K562 (cell line): ENCODE data around the gene FBXO28. TPM values are rescaled to one million over a fixed set of nuclear protein-coding genes. Genes with fewer than 3 reads are reported as not detected.

Source experiments
- ATAC-seq: fragments of 200-7000 bp; cut with Tn5 transposase; 3 replicates; pipeline ENCODE4 v1.9.1; 2020; ENCODE audit warnings: moderate library complexity
- Bru-seq: library from RNA; stranded (reverse); fragments of 400-500 nt; gene quantifications from one replicate; lab custom pipeline; 2021; lab: Mats Ljungman, UMichigan
- BruChase-seq, 2 experiments: library from RNA; stranded (reverse); fragments of 400-500 nt; gene quantifications; one replicate each; lab custom pipeline; 2021; lab: Mats Ljungman, UMichigan
- BruUV-seq: library from RNA; stranded (reverse); fragments of 400-500 nt; replicated peaks from 2 replicates; lab custom pipeline; 2021; lab: Mats Ljungman, UMichigan
- CTCF ChIA-PET: fragments of 300-600 bp; formaldehyde crosslinking; extraction: SDS; loops from one replicate; lab custom pipeline; 2021; ENCODE audit warnings: low intra/inter-chr PET ratio; lab: Yijun Ruan, JAX
- POLR2A ChIA-PET: fragments of 300-600, 350-650 bp; sonication (Branson Sonifier 250); formaldehyde crosslinking; extraction: SDS; loops from one replicate; lab custom pipeline; 2021; ENCODE audit warnings: antibody characterized with exemption, inconsistent platforms; lab: Yijun Ruan, JAX
- DNase-seq, 4 experiments: peaks; one replicate each; pipeline versions ENCODE4 v3.0.0 to v3.0.0-alpha.2; 2011 to 2018; ENCODE audit warnings: low spot score in 3 of 4, mixed read lengths in 3 of 4; ENCODE audit errors: extremely low read depth in 1 of 4
- FAIRE-seq: peaks from 2 replicates; lab custom pipeline; 2011; peaks lifted over from hg19 to GRCh38; lab: Jason Lieb, UNC
- H2AFZ ChIP-seq: 2 replicates; pipeline ENCODE4 v1.6.0; 2011; ENCODE audit warnings: low read depth, low read length, control low read depth, inconsistent platforms
- H3K27ac ChIP-seq: fragments of 200-600 bp; 3 replicates; pipeline ENCODE4 v1.8.0; 2011; ENCODE audit warnings: low read depth, mild to moderate bottlenecking, control low read depth, inconsistent platforms, low read length, moderate library complexity, mixed read lengths; ENCODE audit errors: extremely low read depth
- H3K27me3 ChIP-seq, 2 experiments: fragments of 300-600 bp in 1 of 2; 2 replicates in 1 of 2; 3 replicates in 1 of 2; pipeline versions ENCODE4 v1.6.0 to v1.8.0; 2011; ENCODE audit warnings: inconsistent platforms in 2 of 2, low read length in 2 of 2, mild to moderate bottlenecking in 1 of 2, mixed read lengths in 1 of 2, moderate library complexity in 1 of 2; ENCODE audit not compliant: control insufficient read depth in 2 of 2, insufficient read depth in 2 of 2
- H3K36me3 ChIP-seq: fragments of 300-600 bp; 3 replicates; pipeline ENCODE4 v1.8.0; 2011; ENCODE audit warnings: mild to moderate bottlenecking, low read length, inconsistent platforms; ENCODE audit not compliant: control insufficient read depth, insufficient read depth
- H3K4me1 ChIP-seq, 2 experiments: fragments of 200-600 bp in 1 of 2; replicated peaks in 1 of 2; 2 replicates in 1 of 2; 3 replicates in 1 of 2; pipeline versions ENCODE4 v1.5.1 to v1.8.0; 2011; ENCODE audit warnings: inconsistent platforms in 2 of 2, low read length in 2 of 2, mild to moderate bottlenecking in 1 of 2, mixed read lengths in 1 of 2, moderate library complexity in 1 of 2; ENCODE audit not compliant: control insufficient read depth in 2 of 2, insufficient read depth in 2 of 2
- H3K4me2 ChIP-seq: 2 replicates; pipeline ENCODE4 v1.6.1; 2011; ENCODE audit warnings: low read length, control low read depth, inconsistent platforms, mixed read lengths; ENCODE audit not compliant: insufficient read depth
- H3K4me3 ChIP-seq: fragments of 200-600 bp; sonication (generic), shearing (Covaris generic); 2 replicates; pipeline ENCODE4 v1.5.1; 2016; ENCODE audit warnings: control low read depth, inconsistent platforms
- H3K79me2 ChIP-seq: fragments of 200-600 bp; 3 replicates; pipeline ENCODE4 v1.8.0; 2011; ENCODE audit warnings: low read length, inconsistent platforms; ENCODE audit not compliant: control insufficient read depth, insufficient read depth
- H3K9ac ChIP-seq, 2 experiments: 2 replicates each; pipeline versions ENCODE4 v1.6.0 to v1.6.1; 2011; ENCODE audit warnings: low read depth in 2 of 2, low read length in 2 of 2, control low read depth in 1 of 2, inconsistent platforms in 1 of 2, mild to moderate bottlenecking in 1 of 2, mixed read lengths in 1 of 2; ENCODE audit not compliant: insufficient read depth in 1 of 2
- H3K9me1 ChIP-seq: one replicate; pipeline ENCODE4 v1.6.0; 2011; ENCODE audit warnings: inconsistent platforms, mild to moderate bottlenecking, low read length, moderate library complexity; ENCODE audit not compliant: control insufficient read depth, insufficient read depth
- H3K9me3 ChIP-seq: replicated peaks from 2 replicates; pipeline ENCODE4 v1.5.1; 2011; ENCODE audit warnings: low read depth, low read length, inconsistent platforms; ENCODE audit not compliant: control insufficient read depth, insufficient read depth
- H4K20me1 ChIP-seq: replicated peaks from 2 replicates; pipeline ENCODE4 v1.6.1; 2011; ENCODE audit warnings: low read length, inconsistent platforms, mixed read lengths; ENCODE audit not compliant: control insufficient read depth, insufficient read depth
- ATF3 ChIP-seq, 2 experiments: fragments of 450-650 bp in 1 of 2; sonication (generic) in 1 of 2; formaldehyde crosslinking in 1 of 2; IDR thresholded peaks in 1 of 2; conservative IDR thresholded peaks in 1 of 2; 2 replicates each; pipeline versions ENCODE4 v1.6.1 to v1.8.1; 2016 to 2023; ENCODE audit warnings: mild to moderate bottlenecking in 2 of 2, moderate library complexity in 2 of 2, inconsistent platforms in 1 of 2, missing genetic modification reagents in 1 of 2
- BRD9 ChIP-seq: fragments of 450-650 bp; IDR thresholded peaks from 2 replicates; pipeline ENCODE4 v1.6.1; 2018; ENCODE audit warnings: low read depth; ENCODE audit not compliant: partially characterized antibody
- CEBPG ChIP-seq, 3 experiments: fragments of 200-800 bp in 1 of 3; sonication (Bioruptor generic) in 1 of 3; sonication (generic) in 1 of 3; formaldehyde crosslinking in 1 of 3; IDR thresholded peaks in 2 of 3; conservative IDR thresholded peaks in 1 of 3; 2 replicates each; pipeline versions ENCODE4 v1.6.1 to v1.8.0; 2016 to 2022; ENCODE audit warnings: missing compliant biosample characterization in 2 of 3, missing genetic modification characterization in 2 of 3, mild to moderate bottlenecking in 1 of 3, missing genetic modification reagents in 1 of 3
- COPS2 ChIP-seq: fragments of 450-650 bp; conservative IDR thresholded peaks from 2 replicates; pipeline ENCODE4 v1.6.1; 2016; ENCODE audit warnings: mild to moderate bottlenecking, moderate library complexity
- HMGN3 ChIP-seq: IDR thresholded peaks from 2 replicates; pipeline ENCODE4 v1.6.1; 2011; ENCODE audit warnings: borderline replicate concordance, low read depth, mild to moderate bottlenecking, mixed read lengths, low read length; ENCODE audit not compliant: insufficient read length; ENCODE audit errors: extremely low read depth
- MAZ ChIP-seq, 2 experiments: fragments of 450-650 bp in 1 of 2; sonication (generic) in 1 of 2; formaldehyde crosslinking; IDR thresholded peaks in 1 of 2; conservative IDR thresholded peaks in 1 of 2; 2 replicates each; pipeline versions ENCODE4 v1.4.0 to v1.5.0; 2020; ENCODE audit warnings: mild to moderate bottlenecking in 1 of 2, missing genetic modification reagents in 1 of 2
- MYNN ChIP-seq, 2 experiments: sonication (generic); formaldehyde crosslinking in 1 of 2; IDR thresholded peaks; 2 replicates each; pipeline versions ENCODE4 v1.5.0 to v1.6.1; 2016 to 2020; ENCODE audit warnings: antibody characterized with exemption in 1 of 2, missing genetic modification reagents in 1 of 2
- NFRKB ChIP-seq: fragments of 450-650 bp; IDR thresholded peaks from 2 replicates; pipeline ENCODE4 v1.6.1; 2016; ENCODE audit warnings: low read depth
- PHF21A ChIP-seq: fragments of 450-650 bp; IDR thresholded peaks from 2 replicates; pipeline ENCODE4 v1.6.1; 2017; ENCODE audit warnings: low read depth, borderline replicate concordance
- SMAD4 ChIP-seq: fragments of 250-450 bp; sonication (Bioruptor Pico); conservative IDR thresholded peaks from 2 replicates; pipeline ENCODE4 v1.8.0; 2021; ENCODE audit warnings: inconsistent platforms, mild to moderate bottlenecking, moderate library complexity
- U2AF2 ChIP-seq: fragments of 200-400 bp; formaldehyde crosslinking; optimal IDR thresholded peaks from 2 replicates; pipeline ENCODE3; 2017; ENCODE audit warnings: low read depth, mild to moderate bottlenecking, low read length
- ZNF274 ChIP-seq: IDR thresholded peaks from 2 replicates; pipeline ENCODE4 v1.6.1; 2011; ENCODE audit warnings: low read depth, mild to moderate bottlenecking, low read length, moderate library complexity, borderline replicate concordance
- WGBS: fragments of 100-300 bp; shearing (Covaris generic); methylation state at CpG from one replicate; pipeline ENCODE4 v1.1.6; 2016; ENCODE audit warnings: low coverage, mixed read lengths; ENCODE audit not compliant: insufficient coverage; ENCODE audit errors: missing lambda C conversion rate; 5-methylcytosine and 5-hydroxymethylcytosine counted together
- in situ Hi-C: fragments of 300-500 bp; cut with MboI; formaldehyde crosslinking; loops from 4 replicates; pipeline ENCODE4 v1.15.0; 2018; ENCODE audit warnings: inconsistent platforms, mixed read lengths
- intact Hi-C: fragments of 100-400 bp; cut with micrococcal nuclease; formaldehyde crosslinking; loops from 2 replicates; pipeline ENCODE4 v1.14.2; 2022
- long read RNA-seq, 3 experiments: library from polyadenylated mRNA in 2 of 3; library from RNA in 1 of 3; unstranded in 2 of 3; stranded (forward) in 1 of 3; transcript quantifications; one replicate each; pipeline ENCODE4 v2.0.0, GENCODE V29; 2019 to 2022
- polyA minus RNA-seq, 3 experiments: library from RNA; depleted of rRNA, polyadenylated mRNA; stranded (reverse); fragments of >200 nt; gene quantifications; 2 replicates each; pipeline ENCODE4 v1.2.3, GENCODE V29; 2011
- polyA plus RNA-seq, 8 experiments: library from polyadenylated mRNA; depleted of rRNA in 4 of 8; stranded (reverse) in 5 of 8; unstranded in 3 of 8; fragments of >200 nt; fragmentation: Nextera tagmentation in 2 of 8; fragmentation: Illumina TruSeq in 1 of 8; extraction: Ambion mirVana in 2 of 8; extraction: Trizol in 1 of 8; gene quantifications; 2 replicates each; pipeline versions ENCODE4 v1.2.1 to v1.2.3, GENCODE V29; 2011 to 2014; ENCODE audit warnings: inconsistent platforms in 1 of 8, missing spikeins in 1 of 8
- total RNA-seq, 7 experiments: library from RNA; depleted of rRNA in 6 of 7; stranded (reverse); fragments of >200 nt in 6 of 7; fragmentation: Illumina TruSeq in 2 of 7; extraction: Trizol in 2 of 7; gene quantifications; 2 replicates each; pipeline versions ENCODE4 v1.2.1 to v1.2.3, GENCODE V29; 2011 to 2021; ENCODE audit warnings: low replicate concordance in 1 of 7

The FBXO28 gene
- total RNA-seq (2011; cell fraction: chromatin; rRNA removed; ENCODE audit: low replicate concordance): 44.8 and 124 TPM in 2 replicates
- 21.3 and 25.9 TPM in 2 replicates for total RNA-seq (2011; cell fraction: nucleolus; rRNA removed)
- 42.8 and 45.4 TPM in 2 replicates for total RNA-seq (2011; cell fraction: nucleoplasm; rRNA removed)
- total RNA-seq (2014; rRNA removed) (22.0 and 25.3 TPM in 2 replicates), total RNA-seq (2014; rRNA removed; fragmentation: Illumina TruSeq; extraction: Trizol) (34.8 and 38.0 TPM in 2 replicates), total RNA-seq (2015; rRNA removed; fragmentation: Illumina TruSeq; extraction: Trizol) (26.3 and 29.9 TPM in 2 replicates), total RNA-seq (2021) (27.1 and 27.8 TPM in 2 replicates), polyA plus RNA-seq (2011; rRNA removed) (17.0 and 27.4 TPM in 2 replicates), polyA plus RNA-seq (2014; fragmentation: Illumina TruSeq; extraction: Trizol) (19.6 and 20.5 TPM in 2 replicates), polyA plus RNA-seq (2014; fragmentation: Nextera tagmentation; extraction: Ambion mirVana) (1 to 10 TPM; 4.1 to 5.8 TPM), polyA plus RNA-seq (2014; rRNA removed) (17.6 and 19.2 TPM in 2 replicates), polyA minus RNA-seq (2011; rRNA and poly(A)+ RNA removed) (46.2 and 46.6 TPM in 2 replicates), Bru-seq, nascent RNA (percentile 89 among the genes with signal in this experiment), BruChase-seq, experiment 1, labeled RNA remaining after a 2-hour chase (percentile 90 among the genes with signal in this experiment), BruChase-seq, experiment 2, labeled RNA remaining after a 6-hour chase (percentile 87 among the genes with signal in this experiment)
- 7.5 and 8.0 TPM in 2 replicates for polyA plus RNA-seq (2011; cell fraction: cytosol; rRNA removed)
- 11.4 and 11.8 TPM in 2 replicates for polyA plus RNA-seq (2011; cell fraction: nucleus; rRNA removed)
- 12.4 and 13.4 TPM in 2 replicates for polyA plus RNA-seq (2012)
- polyA minus RNA-seq (2011; cell fraction: cytosol; rRNA and poly(A)+ RNA removed): 10.0 and 15.1 TPM in 2 replicates
- 19.7 and 24.2 TPM in 2 replicates for polyA minus RNA-seq (2011; cell fraction: nucleus; rRNA and poly(A)+ RNA removed)
- long read RNA-seq, experiment 1, full-length matches to known transcripts: 96 of 113 reads
- long read RNA-seq, experiment 1, partial matches to known transcripts: 7 of 113 reads
- long read RNA-seq, experiment 1, other reads (novel, unspliced or antisense): 10 of 113 reads
- long read RNA-seq, experiment 2, full-length matches to known transcripts: 3 of 25 reads
- long read RNA-seq, experiment 2, partial matches to known transcripts: 0 of 25 reads
- long read RNA-seq, experiment 2, other reads (novel, unspliced or antisense): 22 of 25 reads
- long read RNA-seq, experiment 3, full-length matches to known transcripts: 16 of 19 reads
- long read RNA-seq, experiment 3, partial matches to known transcripts: 0 of 19 reads
- long read RNA-seq, experiment 3, other reads (novel, unspliced or antisense): 3 of 19 reads

- under 1% methylated on average over 50 of the region's 60 CpGs for WGBS
- intact Hi-C loops: loop anchor here (1.0 to 10.0 kb wide), 2 partner anchors 216 to 531 kb away; partner anchors contain the start of gene NVL
- CTCF ChIA-PET: interaction anchor here (0.7 kb wide), 1 partner anchor 220 kb away, joined by 3 read pairs; no protein-coding TSS in a partner anchor
- TF ChIP-seq CEBPG (CRISPR knock-in tag; IDR thresholded peaks at IDR 0.05) (peak; percentile 31), CEBPG (tag; conservative IDR thresholded peaks at IDR 0.05 in 1 of 2, IDR thresholded peaks at IDR 0.05 in 1 of 2) (no peak), COPS2 (no peak), BRD9 (peak; percentile 74), U2AF2 (no peak), SMAD4 (CRISPR knock-in tag) (no peak; the same call in 1 of the 2 replicates), MYNN (IDR thresholded peaks at IDR 0.05) (no peak), MYNN (CRISPR knock-in tag; IDR thresholded peaks at IDR 0.05) (no peak), ZNF274 (no peak), HMGN3 (peak; percentile 72), NFRKB (peak; percentile 99), PHF21A (peak; percentile 67), ATF3 (IDR thresholded peaks at IDR 0.05) (0 out of 2 replicates have a peak, but pooled peaks have one; percentile 16), ATF3 (CRISPR knock-in tag; conservative IDR thresholded peaks at IDR 0.05) (no peak), MAZ (CRISPR knock-in tag; conservative IDR thresholded peaks at IDR 0.05 in 1 of 2, IDR thresholded peaks at IDR 0.05 in 1 of 2) (peak; percentile 97 to 99)
Observed at GRCh38 chr1:224113918-224114786, at the start of gene FBXO28. FBXO28 (plus strand) TSS chr1:224114111; CDS start chr1:224114130, 19 bp downstream.

More at GRCh38 chr1:224113918-224114786, at the start of gene FBXO28:
- DNase-seq: peak; percentile 97 to 99 (median 98)
- Histone ChIP-seq H3K9ac (peak within 1 kb of the TSS; percentile 89 to 97), H3K4me2 (peak within 1 kb of the TSS; percentile 88), H3K4me3 (peak within 1 kb of the TSS; percentile 94), H3K9me1 (no peaks in the 10 kb centered on the region), H3K27me3 (no peaks in the 10 kb centered on the region), H3K27ac (peak within 1 kb of the TSS; percentile 84), H4K20me1 (peaks cover 7% of the 10 kb centered on the region; the same call in 1 of the 2 replicates), H3K36me3 (peaks cover 20% of the 10 kb centered on the region; the same call in 2 of the 3 replicates), H2AFZ (peak within 1 kb of the TSS; percentile 93), H3K9me3 (no peaks in the 10 kb centered on the region; the same call in 1 of the 2 replicates), H3K4me1 (peaks cover 5 to 11% of the 10 kb centered on the region in 2 experiments; a peak in 3 of 5 replicates), H3K79me2 (peaks cover 53% of the 10 kb centered on the region)
- POLR2A ChIA-PET: interaction anchor here (0.9 kb wide), 1 partner anchor 346 kb away, joined by 4 read pairs; no protein-coding TSS in a partner anchor
- ATAC-seq: peak; percentile 98
- peak; percentile 97 for FAIRE-seq
- in situ Hi-C loops: loop anchor here (10.0 to 25.0 kb wide), 3 partner anchors 223 to 823 kb away; partner anchors contain the start of genes DNAH14 and NVL
- TSS peak; percentile 48 for BruUV-seq
